Large intestine (tissue), 3 donors: ENCODE results near the gene UBE2J2. TPM values are rescaled to one million over a fixed set of nuclear protein-coding genes. Genes with fewer than 3 reads are reported as not detected.

ENCODE experiments used
- DNase-seq, 2 donors: peaks; one replicate each; pipeline versions ENCODE4 v3.0.0 to v3.0.0-alpha.2; 2013
- H3K27ac ChIP-seq: one replicate; pipeline ENCODE4 v1.5.1; 2013; ENCODE audit warnings: low read length
- H3K27me3 ChIP-seq: 2 replicates; pipeline ENCODE4 v1.6.1; 2013; ENCODE audit warnings: low read length; ENCODE audit not compliant: control insufficient read depth, insufficient read depth
- H3K36me3 ChIP-seq: 2 replicates; pipeline ENCODE4 v1.6.1; 2013; ENCODE audit warnings: low read length; ENCODE audit not compliant: control insufficient read depth, insufficient read depth
- H3K4me1 ChIP-seq: one replicate; pipeline ENCODE4 v1.6.1; 2013; ENCODE audit warnings: low read length; ENCODE audit not compliant: control insufficient read depth, insufficient read depth
- H3K4me3 ChIP-seq: one replicate; pipeline ENCODE4 v1.5.1; 2013; ENCODE audit warnings: low read length
- H3K9me3 ChIP-seq: one replicate; pipeline ENCODE4 v1.6.1; 2013; ENCODE audit warnings: mild to moderate bottlenecking, low read depth, low read length, moderate library complexity; ENCODE audit not compliant: control insufficient read depth
- WGBS: methylation state at CpG from one replicate; pipeline ENCODE4 v1.1.5; 2013; ENCODE audit warnings: low lambda C conversion rate; ENCODE audit not compliant: insufficient coverage; 5-methylcytosine and 5-hydroxymethylcytosine counted together
- polyA plus RNA-seq: library from polyadenylated mRNA; unstranded; fragments of 120-200 nt; gene quantifications from one replicate; pipeline ENCODE4 v1.2.1, GENCODE V29; 2013

The UBE2J2 gene
- polyA plus RNA-seq, 1 donor, result 52.9 TPM

GRCh38 chr1:1225913-1226312 lies 47.7 kb downstream of the UBE2J2 start:
- Histone ChIP-seq H3K27me3 (no peaks in the 10 kb centered on the region), H3K27ac (no peak overlapping the region), H3K4me1 (peaks cover 8% of the 10 kb centered on the region), H3K9me3 (peaks cover 3% of the 10 kb centered on the region), H3K4me3 (no peak overlapping the region), H3K36me3 (peaks cover 80% of the 10 kb centered on the region)
- DNase-seq, result no peak
- no CpG with 5 or more reads among the region's 18 CpGs for WGBS

GRCh38 chr1:1225238-1225845 lies 48.3 kb downstream of the UBE2J2 start:
- H3K27me3 ChIP-seq, result no peaks in the 10 kb centered on the region
- H3K27ac ChIP-seq, result no peak overlapping the region
- WGBS, result no CpG with 5 or more reads among the region's 34 CpGs
- no peak for DNase-seq
- H3K4me3 ChIP-seq, result no peak overlapping the region
- H3K4me1 ChIP-seq, result peaks cover 5% of the 10 kb centered on the region
- H3K36me3 ChIP-seq, result peaks cover 85% of the 10 kb centered on the region
- H3K9me3 ChIP-seq, result peaks cover 3% of the 10 kb centered on the region

GRCh38 chr1:1223891-1224290 lies 49.8 kb downstream of the UBE2J2 start:
- Histone ChIP-seq H3K4me1 (no peaks in the 10 kb centered on the region), H3K9me3 (peaks cover 3% of the 10 kb centered on the region), H3K36me3 (peaks cover 89% of the 10 kb centered on the region), H3K27me3 (no peaks in the 10 kb centered on the region), H3K4me3 (no peak overlapping the region), H3K27ac (no peak overlapping the region)
- DNase-seq, result no peak
- WGBS, result 60% methylated on average over 1 of the region's 21 CpGs

GRCh38 chr1:1223321-1223720 lies 50.3 kb downstream of the UBE2J2 start:
- no peak overlapping the region for H3K27ac ChIP-seq
- DNase-seq, result no peak
- H3K4me1 ChIP-seq, result no peaks in the 10 kb centered on the region
- H3K4me3 ChIP-seq, result no peak overlapping the region
- H3K36me3 ChIP-seq, result peaks cover 89% of the 10 kb centered on the region
- H3K9me3 ChIP-seq, result peaks cover 3% of the 10 kb centered on the region
- no CpG with 5 or more reads among the region's 15 CpGs for WGBS
- H3K27me3 ChIP-seq, result no peaks in the 10 kb centered on the region

GRCh38 chr1:1222575-1223225 lies 51.0 kb downstream of the UBE2J2 start:
- Histone ChIP-seq H3K27me3 (no peaks in the 10 kb centered on the region), H3K36me3 (peaks cover 89% of the 10 kb centered on the region), H3K4me3 (no peak overlapping the region), H3K4me1 (no peaks in the 10 kb centered on the region), H3K9me3 (peaks cover 9% of the 10 kb centered on the region), H3K27ac (no peak overlapping the region)
- WGBS, result no CpG with 5 or more reads among the region's 44 CpGs
- no peak for DNase-seq

GRCh38 chr1:1221887-1222574 lies 51.6 kb downstream of the UBE2J2 start:
- DNase-seq, result no peak
- WGBS, result no CpG with 5 or more reads among the region's 30 CpGs
- Histone ChIP-seq H3K36me3 (peaks cover 89% of the 10 kb centered on the region), H3K9me3 (peaks cover 13% of the 10 kb centered on the region), H3K4me1 (no peaks in the 10 kb centered on the region), H3K27me3 (no peaks in the 10 kb centered on the region), H3K27ac (no peak overlapping the region), H3K4me3 (no peak overlapping the region)

GRCh38 chr1:1220197-1220596 lies 53.5 kb downstream of the UBE2J2 start:
- H3K9me3 ChIP-seq, result peaks cover 13% of the 10 kb centered on the region
- H3K4me3 ChIP-seq, result no peak overlapping the region
- H3K27ac ChIP-seq, result no peak overlapping the region
- peaks cover 88% of the 10 kb centered on the region for H3K36me3 ChIP-seq
- WGBS, result no CpG with 5 or more reads among the region's 24 CpGs
- no peaks in the 10 kb centered on the region for H3K4me1 ChIP-seq
- DNase-seq, result no peak
- H3K27me3 ChIP-seq, result no peaks in the 10 kb centered on the region

- peaks cover 81% of the 10 kb centered on the region for H3K36me3 ChIP-seq
- WGBS, result no CpG with 5 or more reads among the region's 20 CpGs
- H3K9me3 ChIP-seq, result peaks cover 13% of the 10 kb centered on the region
- H3K27me3 ChIP-seq, result no peaks in the 10 kb centered on the region
- no peak for DNase-seq
- no peak overlapping the region for H3K4me3 ChIP-seq
- no peaks in the 10 kb centered on the region for H3K4me1 ChIP-seq
- no peak overlapping the region for H3K27ac ChIP-seq
These were observed 54.3 kb downstream of the UBE2J2 start for GRCh38 chr1:1219341-1219740.

- Histone ChIP-seq H3K36me3 (peaks cover 75% of the 10 kb centered on the region), H3K4me1 (no peaks in the 10 kb centered on the region), H3K9me3 (peaks cover 13% of the 10 kb centered on the region), H3K27ac (no peak overlapping the region), H3K27me3 (no peaks in the 10 kb centered on the region), H3K4me3 (no peak overlapping the region)
- no peak for DNase-seq
- WGBS, result no CpG with 5 or more reads among the region's 36 CpGs
These were observed 55.0 kb downstream of the UBE2J2 start for GRCh38 chr1:1218524-1219200.
